ENCODE results near the gene SMIM36. TPM values are rescaled to one million over a fixed set of nuclear protein-coding genes. Genes with fewer than 3 reads are reported as not detected.

The SMIM36 gene
- total and polyA plus RNA-seq, 2 experiments from 2014 or later = not detected

- H3K36me3 ChIP-seq (replicated peaks; ENCODE audit: insufficient read depth, low read depth) = no peaks in the 10 kb centered on the region
- 73% methylated on average over 7 of the region's 7 CpGs for WGBS (ENCODE audit: low lambda C conversion rate, missing lambda C conversion rate)
- no peaks in the 10 kb centered on the region for H3K9me2 ChIP-seq (replicated peaks; ENCODE audit: insufficient read depth)
- no peaks in the 10 kb centered on the region for H3K79me2 ChIP-seq
- no peak for TF ChIP-seq CTCF (IDR thresholded peaks at IDR 0.05; ENCODE audit: poor library complexity)
- no peak for TF ChIP-seq EZH2 (IDR thresholded peaks at IDR 0.05; ENCODE audit: borderline replicate concordance)
- no peak for TF ChIP-seq EZH2phosphoT487 (IDR thresholded peaks at IDR 0.05; ENCODE audit: low read depth, severe bottlenecking, unreplicated experiment)
- H3K27me3 ChIP-seq = no peaks in the 10 kb centered on the region
- no peaks in the 10 kb centered on the region for H3K4me1 ChIP-seq (ENCODE audit: insufficient read depth)
- peak; percentile 40 for DNase-seq (ENCODE audit: low spot score)
- no peaks in the 10 kb centered on the region for H3K9me3 ChIP-seq (ENCODE audit: low read depth)
- H3K4me2 ChIP-seq = no peak overlapping the region
- no peak overlapping the region for H3K4me3 ChIP-seq
- H4K20me1 ChIP-seq (ENCODE audit: insufficient read depth, poor library complexity, severe bottlenecking) = no peaks in the 10 kb centered on the region
- H3K27ac ChIP-seq = no peak overlapping the region
- H2AFZ ChIP-seq = no peak overlapping the region
These were observed 23.4 kb downstream of the SMIM36 start for GRCh38 chr17:55487695-55488432.

DNA sequence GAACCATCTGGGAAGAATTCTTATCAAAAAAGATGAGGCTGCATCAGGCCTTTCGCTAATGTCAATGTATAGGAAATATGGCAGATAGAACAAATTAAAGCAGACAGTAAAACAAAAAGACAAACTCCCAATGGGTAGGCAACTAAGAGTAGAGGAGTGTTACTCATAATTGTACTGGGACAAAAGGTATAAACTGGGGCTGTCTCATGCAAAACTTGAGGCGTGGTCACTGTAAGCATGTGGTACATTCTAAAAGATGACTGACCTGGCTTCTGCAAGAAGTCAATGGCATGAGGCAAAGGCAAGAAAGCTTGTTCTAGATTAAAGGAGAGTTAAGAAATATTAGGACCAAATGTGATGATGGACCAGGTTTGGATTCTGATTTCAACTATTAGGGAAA lies 26.7 kb downstream of the SMIM36 start:
- Histone ChIP-seq H4K20me1 (ENCODE audit: insufficient read depth, poor library complexity, severe bottlenecking) (no peaks in the 10 kb centered on the region), H3K27ac (no peak overlapping the region), H3K9me2 (replicated peaks; ENCODE audit: insufficient read depth) (no peaks in the 10 kb centered on the region), H3K9me3 (ENCODE audit: low read depth) (no peaks in the 10 kb centered on the region), H2AFZ (no peak overlapping the region), H3K4me3 (no peak overlapping the region), H3K79me2 (no peaks in the 10 kb centered on the region), H3K36me3 (replicated peaks; ENCODE audit: insufficient read depth, low read depth) (no peaks in the 10 kb centered on the region), H3K4me2 (no peak overlapping the region), H3K4me1 (ENCODE audit: insufficient read depth) (no peaks in the 10 kb centered on the region), H3K27me3 (no peaks in the 10 kb centered on the region)
- no peak for DNase-seq (ENCODE audit: low spot score)
- WGBS (ENCODE audit: low lambda C conversion rate, missing lambda C conversion rate) = 96% methylated on average over 2 of the region's 2 CpGs
- TF ChIP-seq CTCF (IDR thresholded peaks at IDR 0.05; ENCODE audit: poor library complexity) = no peak
- TF ChIP-seq EZH2 (IDR thresholded peaks at IDR 0.05; ENCODE audit: borderline replicate concordance) = no peak
- no peak for TF ChIP-seq EZH2phosphoT487 (IDR thresholded peaks at IDR 0.05; ENCODE audit: low read depth, severe bottlenecking, unreplicated experiment)

DNA sequence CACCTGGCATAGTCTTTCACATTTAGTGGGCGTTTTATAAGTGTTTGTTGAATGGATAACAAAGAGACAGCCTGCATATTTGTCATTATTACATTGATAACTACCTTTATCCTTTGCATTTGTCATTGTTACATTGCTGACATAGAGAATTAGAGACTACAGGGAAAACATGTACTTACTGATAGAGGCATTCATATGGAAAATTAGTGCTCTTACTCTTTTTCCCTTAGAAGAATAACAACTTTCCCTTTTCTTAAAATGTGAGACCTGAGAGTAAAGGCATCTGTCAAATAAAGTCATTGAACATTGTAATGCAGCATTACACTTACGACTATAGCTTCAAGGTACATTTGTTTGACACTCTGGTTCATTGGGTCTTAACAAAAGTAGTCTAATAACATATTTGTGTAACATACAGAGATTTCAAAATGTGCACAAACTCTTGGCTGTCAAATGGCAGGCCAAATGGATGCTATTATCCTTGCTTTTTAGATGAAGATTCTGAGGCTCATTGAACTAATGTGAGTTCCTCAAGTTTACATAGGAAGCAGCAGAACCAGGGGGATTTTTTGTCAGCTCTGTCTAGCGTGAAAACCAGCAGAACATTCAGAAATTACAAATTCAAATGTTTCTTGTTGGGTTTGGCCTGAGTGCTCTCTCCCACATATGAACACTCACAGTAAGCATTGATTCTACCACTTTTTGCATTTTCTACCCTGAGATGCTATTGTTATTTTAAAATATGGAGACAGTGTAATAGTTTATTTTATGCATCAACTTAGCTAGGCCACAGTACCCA lies 28.5 kb downstream of the SMIM36 start:
- Histone ChIP-seq H3K79me2 (no peaks in the 10 kb centered on the region), H3K4me3 (no peak overlapping the region), H3K9me3 (ENCODE audit: low read depth) (no peaks in the 10 kb centered on the region), H3K36me3 (replicated peaks; ENCODE audit: insufficient read depth, low read depth) (no peaks in the 10 kb centered on the region), H3K27me3 (no peaks in the 10 kb centered on the region), H3K27ac (no peak overlapping the region), H2AFZ (no peak overlapping the region), H3K4me2 (no peak overlapping the region), H3K4me1 (ENCODE audit: insufficient read depth) (no peaks in the 10 kb centered on the region), H4K20me1 (ENCODE audit: insufficient read depth, poor library complexity, severe bottlenecking) (no peaks in the 10 kb centered on the region), H3K9me2 (replicated peaks; ENCODE audit: insufficient read depth) (no peaks in the 10 kb centered on the region)
- no peak for DNase-seq (ENCODE audit: low spot score)
- 82% methylated on average over 3 of the region's 3 CpGs for WGBS (ENCODE audit: low lambda C conversion rate, missing lambda C conversion rate)
- TF ChIP-seq CTCF (IDR thresholded peaks at IDR 0.05; ENCODE audit: poor library complexity) (no peak), EZH2 (IDR thresholded peaks at IDR 0.05; ENCODE audit: borderline replicate concordance) (no peak), EZH2phosphoT487 (IDR thresholded peaks at IDR 0.05; ENCODE audit: low read depth, severe bottlenecking, unreplicated experiment) (no peak)

Data from hepatocyte (in vitro differentiated cells).